ENCODE measurements around the gene CD6.

The CD6 gene

DNA sequence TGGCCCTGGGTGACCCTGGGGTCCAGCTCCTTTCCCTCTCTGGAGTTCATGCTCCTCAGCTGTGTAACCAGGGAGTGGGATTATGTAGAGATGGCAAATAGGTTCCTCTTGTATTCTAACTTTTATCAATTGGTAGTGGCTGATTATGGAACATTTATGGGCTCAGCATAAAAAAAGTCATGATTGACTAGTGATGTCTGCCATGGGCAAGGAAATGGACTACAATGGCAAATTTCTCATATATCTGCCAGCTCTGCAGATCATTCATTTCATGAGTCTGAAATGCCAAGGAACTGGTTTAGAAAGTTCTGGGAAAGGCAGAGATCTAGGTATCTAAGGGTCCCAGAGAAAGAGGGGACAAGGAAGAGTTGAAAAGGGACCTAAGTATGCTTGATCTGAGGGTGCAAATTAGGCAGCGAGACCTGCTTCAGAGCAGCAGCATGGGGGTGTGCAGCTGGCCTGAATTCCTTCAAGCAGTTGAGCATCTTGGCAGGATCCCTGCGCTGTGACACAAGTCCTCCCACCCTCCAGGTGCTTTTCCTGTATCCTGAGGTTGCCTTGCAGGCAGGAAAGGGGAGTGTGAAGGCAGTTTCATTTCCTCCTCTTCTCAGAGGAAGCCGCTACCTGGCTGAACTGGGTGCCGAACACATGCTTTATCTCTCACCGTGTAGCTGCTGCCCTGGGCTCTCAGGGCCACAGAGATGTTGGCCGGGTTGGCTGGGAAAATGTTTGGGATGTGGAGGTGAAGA, 29.9 kb upstream of the CD6 start:
- TF ChIP-seq, protein P1, sequence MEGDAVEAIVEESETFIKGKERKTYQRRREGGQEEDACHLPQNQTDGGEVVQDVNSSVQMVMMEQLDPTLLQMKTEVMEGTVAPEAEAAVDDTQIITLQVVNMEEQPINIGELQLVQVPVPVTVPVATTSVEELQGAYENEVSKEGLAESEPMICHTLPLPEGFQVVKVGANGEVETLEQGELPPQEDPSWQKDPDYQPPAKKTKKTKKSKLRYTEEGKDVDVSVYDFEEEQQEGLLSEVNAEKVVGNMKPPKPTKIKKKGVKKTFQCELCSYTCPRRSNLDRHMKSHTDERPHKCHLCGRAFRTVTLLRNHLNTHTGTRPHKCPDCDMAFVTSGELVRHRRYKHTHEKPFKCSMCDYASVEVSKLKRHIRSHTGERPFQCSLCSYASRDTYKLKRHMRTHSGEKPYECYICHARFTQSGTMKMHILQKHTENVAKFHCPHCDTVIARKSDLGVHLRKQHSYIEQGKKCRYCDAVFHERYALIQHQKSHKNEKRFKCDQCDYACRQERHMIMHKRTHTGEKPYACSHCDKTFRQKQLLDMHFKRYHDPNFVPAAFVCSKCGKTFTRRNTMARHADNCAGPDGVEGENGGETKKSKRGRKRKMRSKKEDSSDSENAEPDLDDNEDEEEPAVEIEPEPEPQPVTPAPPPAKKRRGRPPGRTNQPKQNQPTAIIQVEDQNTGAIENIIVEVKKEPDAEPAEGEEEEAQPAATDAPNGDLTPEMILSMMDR (IDR thresholded peaks at IDR 0.05) = no peak

DNA sequence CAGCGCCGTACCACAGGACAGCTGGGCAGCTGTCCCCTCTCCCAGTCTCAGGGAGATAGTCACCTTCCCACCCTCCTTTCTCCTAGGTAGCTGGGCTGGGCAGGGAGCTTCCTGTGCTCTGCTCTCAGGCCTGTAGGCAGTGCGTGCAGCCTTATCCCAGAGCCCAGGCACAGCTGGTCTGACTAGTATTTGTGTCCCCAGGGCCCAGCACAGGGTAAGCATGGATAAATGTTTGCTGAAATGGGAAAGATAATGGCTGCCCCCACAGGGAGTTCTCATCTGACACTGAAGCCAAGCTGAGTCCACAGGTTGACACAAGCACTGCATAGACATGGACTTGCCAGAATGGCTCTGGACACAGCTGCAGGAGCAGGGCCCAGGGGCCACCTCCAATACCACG, 29.3 kb upstream of the CD6 start:
- TF ChIP-seq, protein P1 (IDR thresholded peaks at IDR 0.05) = no peak

DNA sequence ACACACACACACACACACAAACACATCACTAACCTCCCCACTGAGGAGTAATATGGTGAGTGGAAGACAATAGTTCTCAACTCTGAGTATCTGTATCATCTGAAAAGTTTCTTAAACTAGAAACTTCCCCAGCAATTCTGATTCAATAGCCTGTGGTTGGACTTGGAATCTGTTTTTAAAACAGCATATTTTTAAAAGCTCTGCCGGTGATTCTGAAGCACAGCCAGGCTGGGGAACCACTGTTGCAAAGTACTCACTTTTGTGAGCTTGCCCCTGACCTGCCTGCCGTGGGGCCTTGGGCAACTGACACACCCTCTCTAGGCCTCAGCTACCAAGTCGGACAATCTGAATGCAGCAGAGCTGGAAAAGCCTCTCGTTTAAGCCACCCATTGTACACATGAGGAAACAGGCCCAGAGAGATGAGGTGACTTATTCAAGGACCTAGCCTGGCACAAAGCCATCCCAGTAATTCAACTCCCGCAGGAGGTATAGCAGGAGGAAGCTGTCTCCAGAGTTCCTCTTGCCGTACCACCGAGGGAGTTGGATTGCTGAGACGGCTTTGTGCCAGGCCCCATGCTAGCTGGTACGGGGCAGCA, 28.4 kb upstream of the CD6 start:
- TF ChIP-seq, protein P1 (IDR thresholded peaks at IDR 0.05) = no peak

DNA sequence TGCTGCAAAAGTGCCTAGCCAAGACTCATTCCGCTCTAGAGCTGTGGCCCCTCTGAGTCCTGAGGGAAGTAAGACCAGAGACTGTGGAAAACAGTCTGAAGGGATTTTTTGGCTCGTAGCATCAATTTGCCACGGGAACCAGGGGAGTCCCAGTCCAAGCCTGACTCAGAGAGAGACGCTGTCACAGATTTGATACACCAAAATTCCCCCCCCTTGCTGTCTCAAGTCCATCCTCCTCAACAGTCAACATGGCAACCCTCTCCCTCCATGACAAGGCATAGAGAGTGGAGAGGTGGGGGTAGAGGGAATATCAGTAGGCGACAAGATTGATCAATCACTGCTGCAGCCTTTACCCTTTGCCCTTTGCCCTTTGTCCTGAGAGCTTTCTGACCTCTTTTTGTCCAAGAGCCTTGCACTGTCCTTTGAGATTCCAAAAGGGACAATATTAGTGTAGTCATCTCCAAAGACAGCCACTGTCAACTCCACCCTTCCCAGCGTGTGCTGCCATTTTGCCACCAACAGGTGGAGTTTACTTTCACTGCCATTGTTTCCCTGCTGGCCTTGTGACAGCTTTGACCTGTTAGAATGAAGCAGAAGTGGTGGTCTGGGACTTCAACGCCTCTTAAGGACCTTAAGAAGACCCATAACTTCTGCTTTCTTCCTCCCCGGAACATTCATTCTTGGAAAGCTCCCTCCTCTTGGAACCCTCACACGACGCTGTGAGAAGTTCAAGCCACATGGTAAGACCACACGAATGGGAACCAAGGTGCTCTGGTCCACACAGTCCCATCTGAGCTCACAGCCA, 26.8 kb upstream of the CD6 start:
- TF ChIP-seq, protein P1 (IDR thresholded peaks at IDR 0.05) = no peak; the same call in 1 of the 2 replicates

DNA sequence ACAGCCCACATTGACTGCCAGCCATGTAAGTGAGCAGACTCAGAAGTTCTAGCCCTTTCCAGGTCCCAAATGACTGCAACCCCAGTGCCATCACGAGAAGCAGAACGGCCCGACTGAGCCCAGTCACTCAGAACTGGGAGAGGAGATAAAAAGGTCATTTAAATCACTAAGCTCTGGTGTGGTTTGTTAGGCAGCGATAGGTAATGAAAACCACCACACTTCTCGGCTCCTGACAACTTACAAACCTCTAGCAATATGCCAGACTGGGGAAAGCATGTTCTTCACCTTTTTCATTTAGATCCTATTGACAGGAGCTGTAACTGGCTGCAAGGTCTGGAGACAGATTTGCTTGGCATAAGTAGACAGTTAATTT, 26.2 kb upstream of the CD6 start:
- TF ChIP-seq, protein P1 (IDR thresholded peaks at IDR 0.05) = no peak

DNA sequence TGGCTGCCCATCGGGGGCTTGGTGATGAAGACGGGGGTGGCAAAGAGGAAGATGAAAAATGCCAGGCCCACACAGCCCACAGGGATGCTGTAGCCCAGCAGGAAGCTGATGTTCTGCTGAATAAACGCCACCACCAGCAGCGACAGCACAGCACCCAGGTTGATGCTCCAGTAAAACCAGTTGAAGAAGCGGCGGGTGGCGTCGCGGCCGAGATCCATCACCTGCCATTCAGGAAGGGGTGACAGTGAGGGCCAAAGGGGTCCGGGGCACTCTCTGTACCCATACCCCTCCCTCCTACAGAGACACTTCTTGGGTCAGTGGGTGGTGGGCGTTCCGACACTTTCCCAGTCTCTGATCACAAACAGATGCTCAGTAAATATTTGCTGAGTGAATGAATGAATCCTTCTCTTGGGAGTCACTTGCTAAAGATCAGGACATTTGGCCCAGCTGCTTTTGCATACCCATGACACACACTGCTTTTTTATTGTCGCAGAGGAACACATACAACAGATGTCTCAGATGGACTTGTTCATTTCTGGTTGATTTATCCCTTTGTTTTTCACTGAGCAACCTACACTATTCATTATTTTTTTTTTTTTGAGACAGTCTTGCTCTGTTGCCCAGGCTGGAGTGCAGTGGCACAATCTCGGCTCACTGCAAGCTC, 24.7 kb upstream of the CD6 start:
- TF ChIP-seq, protein P1 (IDR thresholded peaks at IDR 0.05) = no peak

DNA sequence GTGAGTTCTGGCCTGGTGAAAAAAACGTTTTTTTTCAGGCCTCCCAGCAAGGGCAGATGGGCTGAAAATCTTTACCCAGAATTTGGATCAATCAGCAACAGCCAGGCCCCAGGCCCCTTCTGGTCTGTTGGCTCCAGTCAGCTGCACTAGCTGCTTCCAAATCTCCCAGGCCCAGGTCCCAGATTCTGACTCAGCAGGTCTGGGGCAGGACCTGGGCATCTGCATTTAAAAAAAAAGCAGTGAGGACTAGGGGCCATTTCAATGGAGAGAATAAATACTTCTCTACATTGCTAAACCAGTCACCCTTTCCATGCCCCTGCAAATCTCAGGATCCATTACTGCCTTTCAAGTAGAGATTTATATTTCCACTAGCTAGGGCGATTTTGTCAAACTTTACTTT, 23.8 kb upstream of the CD6 start:
- TF ChIP-seq, protein P1 (IDR thresholded peaks at IDR 0.05) = no peak

Data from LNCAP (cell line).